CD4-positive, alpha-beta T cell treated with Interleukin-21 for 1 hour (primary cell): ENCODE data around the gene JAGN1.
"Not testable (repeated sequence)": the region's sequence is repeated elsewhere in the genome, so short reads cannot be mapped to it uniquely, and the experiment has no call there.

ENCODE experiments used
- DNase-seq: peaks from one replicate; pipeline ENCODE4 v3.0.0-alpha.2; 2020

JAGN1 gene

DNA sequence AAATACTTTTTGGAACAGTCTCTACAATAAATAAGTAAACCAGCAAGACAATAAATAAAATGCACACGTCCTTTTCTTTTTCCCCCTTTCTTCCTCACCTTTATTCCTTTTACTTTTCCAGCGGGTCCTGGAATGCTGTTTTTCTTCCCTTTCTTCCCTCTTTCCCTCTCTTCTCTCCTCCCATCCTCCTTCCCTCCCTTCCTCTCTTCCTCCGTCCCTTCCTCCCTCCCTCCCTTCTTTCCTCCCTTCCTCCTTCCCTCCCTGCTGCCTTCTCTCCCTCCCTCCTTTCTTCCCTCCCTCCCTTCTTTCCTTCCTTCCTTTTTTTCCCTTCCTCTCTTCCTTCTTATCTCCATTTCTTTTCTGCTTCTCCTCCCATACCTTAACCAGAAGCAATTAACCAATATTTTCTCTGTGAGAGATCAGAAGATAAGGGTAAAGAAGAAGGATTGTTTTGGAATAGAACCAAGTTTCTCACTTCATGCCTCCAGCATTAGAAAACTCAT is 8.9 kb downstream of the JAGN1 start:
- no peak for DNase-seq

DNA sequence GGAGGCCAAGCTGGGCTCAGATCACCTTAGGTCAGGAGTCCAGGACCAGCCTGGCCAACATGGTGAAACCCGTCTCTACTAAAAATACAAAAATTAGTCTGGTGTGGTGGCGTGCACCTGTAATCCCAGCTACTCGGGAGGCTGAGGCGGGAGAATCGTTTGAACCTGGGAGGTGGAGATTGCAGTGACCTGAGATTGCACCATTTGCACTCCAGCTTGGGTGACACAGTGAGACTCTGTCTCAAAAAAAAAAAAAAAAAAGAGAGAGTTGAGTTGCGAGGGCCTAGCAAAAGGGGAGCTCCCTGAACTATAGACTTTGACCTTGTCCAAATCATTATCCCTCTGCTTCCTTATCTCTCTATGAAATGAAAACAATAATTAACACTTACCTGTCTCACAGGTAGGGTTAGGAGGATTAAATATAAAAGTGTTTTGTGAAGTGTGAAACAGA is 10.6 kb downstream of the JAGN1 start:
- not testable (repeated sequence) for DNase-seq

DNA sequence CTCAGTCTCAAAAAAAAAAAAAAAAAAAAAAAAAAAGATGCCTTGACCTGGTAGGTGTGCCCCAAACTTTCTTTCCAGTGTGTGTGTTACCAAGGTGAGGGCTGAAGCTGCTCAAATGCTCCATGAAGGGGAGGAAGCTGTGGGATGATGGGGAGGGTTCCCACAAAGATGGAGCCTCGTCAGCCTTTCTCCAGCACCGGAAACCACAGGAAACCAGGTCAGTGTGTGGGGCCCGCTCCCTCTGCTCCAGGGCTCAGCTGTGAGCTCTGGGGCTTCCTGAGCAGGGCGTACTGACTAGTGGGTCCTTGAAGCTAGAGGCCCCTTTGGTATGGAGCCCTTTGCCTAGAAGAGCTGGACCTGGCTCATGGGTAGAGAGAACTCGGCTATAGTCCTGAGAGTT is 11.6 kb downstream of the JAGN1 start:
- DNase-seq = peak; percentile 45

DNA sequence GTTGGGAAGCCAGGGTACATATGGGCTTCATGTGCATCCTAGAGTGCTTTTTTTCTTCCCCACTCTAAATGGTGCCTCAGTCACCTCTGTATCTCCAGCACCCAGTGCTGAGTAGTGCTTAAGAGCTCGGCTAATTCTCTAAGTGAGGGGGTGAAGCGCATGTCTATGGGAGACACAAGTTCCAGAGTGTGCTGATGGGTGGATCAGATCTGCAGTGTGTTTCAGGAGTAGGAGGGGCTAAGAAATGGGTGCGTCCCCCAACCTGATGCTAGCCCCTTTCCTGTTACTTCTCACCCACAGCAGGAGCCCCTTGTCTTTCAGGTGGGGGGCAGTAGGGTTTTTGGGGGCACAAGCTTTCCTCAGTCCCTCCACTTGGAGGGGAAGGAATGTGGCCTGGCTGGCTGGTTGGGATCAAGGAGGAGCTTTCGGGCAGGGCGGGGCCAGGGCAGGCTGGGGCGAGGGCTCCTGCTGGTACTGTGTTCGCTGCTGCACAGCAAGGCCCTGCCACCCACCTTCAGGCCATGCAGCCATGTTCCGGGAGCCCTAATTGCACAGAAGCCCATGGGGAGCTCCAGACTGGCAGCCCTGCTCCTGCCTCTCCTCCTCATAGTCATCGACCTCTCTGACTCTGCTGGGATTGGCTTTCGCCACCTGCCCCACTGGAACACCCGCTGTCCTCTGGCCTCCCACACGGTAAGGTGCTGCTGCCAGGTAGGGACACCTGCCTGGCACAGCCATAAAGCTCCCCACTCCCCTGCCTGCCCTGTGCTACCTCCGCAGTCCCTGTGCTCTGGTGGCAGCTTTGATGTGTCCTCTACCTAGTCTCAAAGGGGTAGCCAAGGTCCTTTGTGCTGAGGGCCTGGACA is 12.2 kb downstream of the JAGN1 start, which contains the start of gene IL17RE:
IL17RE (plus strand) TSS at position 477 of the 866 bp plus-strand sequence; CDS start at position 562, 85 bp downstream.
- no peak for DNase-seq

DNA sequence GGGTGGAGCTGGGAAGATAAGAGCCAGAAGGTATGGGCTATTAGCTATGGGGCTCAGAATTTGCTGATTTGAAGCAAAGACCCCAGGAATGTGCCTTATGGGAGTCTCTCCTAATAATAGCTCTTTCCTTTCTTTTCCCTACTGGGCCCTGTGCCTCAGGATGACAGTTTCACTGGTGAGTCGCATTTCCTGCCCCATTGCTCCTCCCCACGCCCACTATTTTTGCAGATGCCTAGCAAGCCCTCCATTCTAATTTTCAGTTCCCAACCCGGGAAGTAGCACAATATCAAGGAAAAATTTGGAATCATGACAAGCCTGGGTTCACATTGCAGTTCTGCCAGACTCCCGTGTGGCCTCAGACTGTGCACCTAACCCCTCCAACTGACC is 12.8 kb downstream of the JAGN1 start:
- DNase-seq = no peak

DNA sequence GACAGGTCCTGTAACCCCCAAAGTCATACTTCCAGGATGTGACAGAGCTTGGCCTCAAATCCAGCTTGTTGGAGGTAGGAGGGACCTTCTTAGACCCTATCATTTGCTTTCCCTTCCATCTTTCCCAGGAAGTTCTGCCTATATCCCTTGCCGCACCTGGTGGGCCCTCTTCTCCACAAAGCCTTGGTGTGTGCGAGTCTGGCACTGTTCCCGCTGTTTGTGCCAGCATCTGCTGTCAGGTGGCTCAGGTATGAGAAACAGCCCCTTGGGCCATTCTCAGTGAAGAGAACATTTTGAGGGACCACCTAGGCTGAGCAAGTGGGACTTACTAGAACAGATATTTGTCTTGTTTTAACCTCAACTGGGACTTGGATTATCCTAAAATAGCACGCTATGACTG is 13.5 kb downstream of the JAGN1 start:
- DNase-seq = no peak

DNA sequence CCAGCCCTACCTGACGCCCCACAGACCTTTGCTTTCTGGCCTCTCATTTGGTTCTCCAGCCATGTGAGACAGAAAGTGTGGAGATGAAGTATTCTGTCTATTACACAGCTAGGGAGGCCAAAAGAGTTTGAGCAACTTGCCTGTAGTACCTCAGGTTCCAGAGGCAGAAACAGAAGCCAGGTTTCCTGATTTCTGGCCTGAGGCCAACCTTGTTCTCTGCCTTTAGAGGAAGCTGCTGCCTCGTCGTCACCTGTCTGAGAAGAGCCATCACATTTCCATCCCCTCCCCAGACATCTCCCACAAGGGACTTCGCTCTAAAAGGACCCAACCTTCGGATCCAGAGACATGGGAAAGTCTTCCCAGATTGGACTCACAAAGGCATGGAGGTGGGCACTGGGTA is 16.1 kb downstream of the JAGN1 start:
- no peak for DNase-seq

DNA sequence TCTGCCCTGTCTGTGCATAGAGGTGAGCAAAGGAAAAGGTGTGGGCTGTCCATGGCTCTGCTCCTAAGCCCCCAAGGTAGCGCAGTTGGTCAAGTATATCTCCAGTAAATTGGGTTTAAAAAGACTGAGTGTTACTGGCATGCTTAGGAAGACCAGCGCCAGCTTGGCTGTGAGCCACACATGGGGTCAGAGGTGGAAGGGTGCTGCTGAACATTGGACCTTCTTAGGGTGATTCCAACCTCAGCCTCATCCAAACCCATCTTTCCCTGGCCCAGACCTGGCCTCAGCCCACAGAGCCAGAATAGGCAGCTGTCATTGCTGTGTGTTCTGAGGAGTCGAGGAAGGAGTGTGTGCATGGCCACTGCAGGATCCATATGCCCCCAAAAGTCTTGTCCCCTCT is 17.9 kb downstream of the JAGN1 start:
- DNase-seq = no peak

DNA sequence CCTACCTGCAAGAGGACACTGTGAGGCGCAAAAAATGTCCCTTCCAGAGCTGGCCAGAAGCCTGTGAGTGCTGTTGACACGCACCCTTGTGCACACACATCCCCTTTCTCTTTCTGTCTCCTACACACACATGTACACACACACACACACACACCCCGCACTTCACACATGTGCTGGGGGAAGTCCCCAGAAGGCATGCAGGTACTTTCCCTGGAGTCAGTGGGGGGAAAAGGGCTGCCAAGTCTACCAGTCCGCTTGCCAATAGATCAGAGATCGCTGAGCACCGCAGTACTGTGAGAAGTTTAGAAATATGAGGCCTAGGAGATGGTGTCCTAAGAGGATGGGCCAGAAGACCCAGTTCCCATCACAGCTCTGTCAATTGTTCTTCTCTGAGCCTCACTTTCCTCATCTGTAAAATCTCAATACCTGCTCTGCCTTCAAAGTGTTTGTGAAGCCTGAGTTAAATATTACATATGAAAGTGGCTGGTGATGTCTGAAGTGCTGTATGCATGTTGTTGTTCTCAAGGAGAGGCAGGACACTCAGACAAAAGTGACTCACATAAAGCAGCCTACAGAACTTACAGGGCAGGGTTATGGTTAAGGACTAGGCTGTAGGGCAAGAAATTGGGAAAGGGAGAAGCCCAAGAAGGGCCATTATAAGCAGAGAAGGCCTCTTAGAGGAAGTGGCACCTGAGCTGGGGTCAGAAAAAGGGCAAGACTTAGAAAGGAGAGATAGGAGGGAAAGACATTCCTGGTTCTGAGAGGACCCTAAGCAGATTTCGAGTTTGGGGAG is 19.0 kb downstream of the JAGN1 start:
- DNase-seq = no peak

DNA sequence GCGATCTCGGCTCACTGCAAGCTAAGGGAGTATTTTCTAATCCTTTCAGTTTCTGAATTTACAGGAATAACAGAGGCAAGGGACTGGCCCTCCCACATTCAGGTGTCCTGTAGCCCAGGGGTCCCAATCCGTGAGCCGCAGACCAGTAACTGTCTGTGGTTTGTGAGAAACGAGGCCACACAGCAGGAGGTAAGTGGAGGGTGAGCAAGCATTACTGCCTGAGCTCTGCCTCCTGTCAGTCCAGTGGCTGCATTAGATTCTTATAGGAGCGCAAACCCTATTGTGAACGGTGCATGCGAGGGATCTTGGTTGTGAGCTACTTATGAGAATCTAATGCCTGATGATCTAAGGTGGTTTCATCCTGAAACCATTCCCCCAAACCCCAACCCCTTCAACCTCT is 21.5 kb downstream of the JAGN1 start:
- DNase-seq = no peak

DNA sequence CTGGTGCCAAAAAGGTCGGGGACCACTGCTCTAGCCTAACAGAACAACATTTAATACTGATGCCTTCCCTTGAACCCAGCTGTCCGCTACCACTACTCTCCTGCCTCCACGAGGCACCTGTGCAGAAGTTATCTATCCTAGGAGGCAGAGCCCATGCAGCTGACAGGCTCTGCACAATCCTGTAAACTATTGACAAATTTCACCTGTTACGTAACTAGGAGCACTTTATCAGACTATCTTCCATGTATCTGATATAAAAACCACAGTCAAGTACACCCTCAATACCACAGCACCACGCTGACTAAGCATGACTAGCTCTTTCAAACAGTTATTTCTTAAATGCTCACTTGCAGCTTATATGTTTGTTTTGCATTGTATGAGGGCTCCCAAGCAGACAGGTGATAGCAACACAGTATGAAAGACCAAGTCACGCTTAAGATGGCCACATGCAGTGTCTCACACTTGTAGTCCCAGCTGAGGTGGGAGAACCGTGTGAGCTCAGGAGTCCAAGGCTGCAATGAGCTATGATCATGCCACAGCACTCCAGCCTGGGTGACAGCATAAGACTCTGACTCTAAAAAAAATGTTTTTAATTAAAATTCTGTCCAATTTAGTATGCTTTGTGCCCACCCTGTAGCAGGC is 22.0 kb downstream of the JAGN1 start:
- peak; percentile 37 for DNase-seq

DNA sequence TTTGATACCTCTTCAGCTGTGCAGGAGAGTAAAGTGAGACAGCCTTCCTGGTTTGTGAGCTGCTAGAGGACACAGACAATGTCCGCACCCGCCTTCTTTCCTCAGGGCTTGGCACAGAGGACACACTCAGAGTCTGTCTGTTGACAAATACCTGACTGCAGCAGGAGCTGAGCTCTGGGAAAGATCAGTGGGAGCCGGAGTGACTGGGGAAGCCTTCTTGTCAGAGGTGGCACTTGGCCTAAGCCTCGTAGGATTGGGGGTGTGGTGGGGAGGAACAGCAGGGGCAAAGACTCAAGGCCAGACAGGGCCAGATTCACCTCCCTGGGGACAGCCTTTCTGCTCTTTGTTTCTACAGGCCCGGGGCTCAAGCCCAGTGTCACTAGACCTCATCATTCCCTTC is 23.2 kb downstream of the JAGN1 start:
- DNase-seq = no peak

DNA sequence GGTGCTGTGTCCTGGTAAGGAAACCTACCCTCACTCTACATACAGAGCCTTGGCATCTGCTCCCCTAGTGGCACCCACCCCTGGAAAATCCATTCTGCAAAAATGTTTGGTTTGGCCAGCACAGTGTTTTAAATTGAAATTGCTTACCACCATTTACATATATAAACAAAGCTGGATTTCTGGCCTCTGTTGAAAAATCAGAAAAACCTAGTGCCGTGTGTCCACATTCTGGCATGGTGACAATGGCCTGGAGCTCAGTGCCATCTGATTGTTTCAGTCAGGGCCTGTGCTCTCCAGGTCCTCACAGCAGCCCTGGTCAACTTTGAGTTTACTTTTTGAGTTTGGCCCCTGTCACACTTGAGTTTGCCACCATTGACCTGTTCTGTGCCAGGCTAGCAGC is 23.6 kb downstream of the JAGN1 start:
- no peak for DNase-seq

DNA sequence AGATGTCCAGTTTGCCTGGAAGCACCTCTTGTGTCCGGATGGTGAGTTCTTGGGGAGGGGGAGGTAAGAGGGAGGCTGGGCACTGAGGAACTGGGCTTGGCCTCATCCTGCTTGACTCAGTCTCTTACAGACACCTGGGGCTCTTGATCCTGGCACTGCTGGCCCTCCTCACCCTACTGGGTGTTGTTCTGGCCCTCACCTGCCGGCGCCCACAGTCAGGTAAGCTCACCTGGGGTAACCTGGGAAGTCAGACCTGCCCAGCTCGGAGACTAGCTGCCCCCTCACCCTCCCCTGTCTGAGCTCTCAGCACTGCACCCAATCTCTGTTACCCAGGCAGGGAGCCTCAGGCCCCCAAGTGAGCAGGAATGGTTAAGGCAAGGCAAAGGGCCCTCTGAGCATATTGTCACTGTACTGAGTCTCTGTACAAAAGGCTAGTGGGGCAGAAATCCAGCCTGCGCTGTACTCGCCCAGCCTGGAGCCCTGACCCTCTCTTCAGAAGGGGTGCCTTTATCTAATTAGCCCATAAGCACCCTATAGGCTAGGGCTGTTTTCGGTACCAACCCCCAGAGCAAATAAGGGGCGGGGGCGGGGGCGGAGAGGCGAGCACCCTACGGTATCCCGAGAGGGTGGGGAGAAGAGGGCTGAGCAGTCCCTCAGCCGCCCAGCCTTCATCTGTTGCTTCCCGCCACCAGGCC is 24.3 kb downstream of the JAGN1 start:
- no peak for DNase-seq

DNA sequence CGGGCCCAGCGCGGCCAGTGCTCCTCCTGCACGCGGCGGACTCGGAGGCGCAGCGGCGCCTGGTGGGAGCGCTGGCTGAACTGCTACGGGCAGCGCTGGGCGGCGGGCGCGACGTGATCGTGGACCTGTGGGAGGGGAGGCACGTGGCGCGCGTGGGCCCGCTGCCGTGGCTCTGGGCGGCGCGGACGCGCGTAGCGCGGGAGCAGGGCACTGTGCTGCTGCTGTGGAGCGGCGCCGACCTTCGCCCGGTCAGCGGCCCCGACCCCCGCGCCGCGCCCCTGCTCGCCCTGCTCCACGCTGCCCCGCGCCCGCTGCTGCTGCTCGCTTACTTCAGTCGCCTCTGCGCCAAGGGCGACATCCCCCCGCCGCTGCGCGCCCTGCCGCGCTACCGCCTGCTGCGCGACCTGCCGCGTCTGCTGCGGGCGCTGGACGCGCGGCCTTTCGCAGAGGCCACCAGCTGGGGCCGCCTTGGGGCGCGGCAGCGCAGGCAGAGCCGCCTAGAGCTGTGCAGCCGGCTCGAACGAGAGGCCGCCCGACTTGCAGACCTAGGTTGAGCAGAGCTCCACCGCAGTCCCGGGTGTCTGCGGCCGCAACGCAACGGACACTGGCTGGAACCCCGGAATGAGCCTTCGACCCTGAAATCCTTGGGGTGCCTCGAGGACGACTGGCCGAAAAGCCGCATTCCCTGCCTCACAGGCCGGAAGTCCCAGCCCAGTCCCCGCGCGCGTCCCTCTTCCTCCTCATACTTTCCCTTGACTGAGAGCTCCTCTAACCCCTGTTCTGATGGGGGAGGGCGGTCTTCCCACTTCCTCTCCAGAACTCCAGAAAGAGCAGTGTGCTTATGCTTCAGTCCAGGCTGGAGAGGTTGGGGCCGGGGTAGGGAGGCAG is 25.1 kb downstream of the JAGN1 start:
- peak; percentile 29 for DNase-seq

DNA sequence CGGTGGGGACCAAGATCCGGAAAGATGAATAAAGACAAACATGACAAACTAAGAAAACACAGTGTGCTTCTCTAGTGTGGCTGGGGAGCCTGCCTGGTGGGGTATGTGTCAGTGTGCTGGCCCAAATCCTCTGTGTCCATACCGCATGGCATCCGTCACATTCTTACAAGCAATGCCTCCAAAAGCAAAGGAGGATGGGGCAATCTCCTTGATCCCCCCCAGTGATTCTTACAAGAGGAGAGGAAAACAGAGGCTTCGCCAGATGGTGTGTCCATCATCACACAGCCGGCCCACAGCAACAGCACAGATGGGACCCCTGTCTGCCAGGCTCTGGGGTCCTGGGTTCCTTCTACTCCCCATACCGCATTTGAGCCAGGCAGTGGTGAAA is 25.9 kb downstream of the JAGN1 start:
- DNase-seq = no peak

DNA sequence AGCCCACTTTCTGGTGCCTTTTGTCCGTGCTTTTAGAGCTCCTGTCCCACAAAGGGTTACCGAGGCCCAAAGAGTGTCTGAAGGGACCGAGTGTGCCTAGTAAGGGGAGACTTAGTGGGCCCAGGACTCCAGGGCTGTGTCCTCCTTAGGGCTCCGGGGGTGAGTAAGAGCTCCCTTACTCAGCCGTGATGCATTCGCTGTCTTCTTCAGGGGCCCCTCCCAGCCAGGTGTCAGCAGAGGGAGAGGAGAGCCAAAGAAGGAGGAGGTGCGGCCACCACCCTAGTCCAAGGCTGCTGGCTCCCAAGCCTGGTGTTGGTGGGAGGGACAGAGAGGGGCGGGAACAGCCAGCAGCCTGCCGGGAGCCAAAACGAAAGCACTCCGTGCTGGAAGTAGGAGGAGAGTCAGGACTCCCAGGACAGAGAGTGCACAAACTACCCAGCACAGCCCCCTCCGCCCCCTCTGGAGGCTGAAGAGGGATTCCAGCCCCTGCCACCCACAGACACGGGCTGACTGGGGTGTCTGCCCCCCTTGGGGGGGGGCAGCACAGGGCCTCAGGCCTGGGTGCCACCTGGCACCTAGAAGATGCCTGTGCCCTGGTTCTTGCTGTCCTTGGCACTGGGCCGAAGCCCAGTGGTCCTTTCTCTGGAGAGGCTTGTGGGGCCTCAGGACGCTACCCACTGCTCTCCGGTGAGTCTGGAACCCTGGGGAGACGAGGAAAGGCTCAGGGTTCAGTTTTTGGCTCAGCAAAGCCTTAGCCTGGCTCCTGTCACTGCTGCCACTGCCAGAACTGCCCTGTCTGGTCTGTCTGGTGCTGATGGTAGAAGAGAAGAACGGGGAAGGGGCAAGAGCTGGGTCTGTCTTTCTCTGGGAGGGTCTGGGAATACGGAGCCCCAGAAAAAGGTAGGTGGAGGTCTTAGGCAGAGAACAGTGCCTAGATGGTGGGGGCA is 26.6 kb downstream of the JAGN1 start, which contains the start of gene IL17RC:
IL17RC (plus strand) TSS at position 365 of the 947 bp plus-strand sequence; CDS start at position 583, 218 bp downstream.
- no peak for DNase-seq

DNA sequence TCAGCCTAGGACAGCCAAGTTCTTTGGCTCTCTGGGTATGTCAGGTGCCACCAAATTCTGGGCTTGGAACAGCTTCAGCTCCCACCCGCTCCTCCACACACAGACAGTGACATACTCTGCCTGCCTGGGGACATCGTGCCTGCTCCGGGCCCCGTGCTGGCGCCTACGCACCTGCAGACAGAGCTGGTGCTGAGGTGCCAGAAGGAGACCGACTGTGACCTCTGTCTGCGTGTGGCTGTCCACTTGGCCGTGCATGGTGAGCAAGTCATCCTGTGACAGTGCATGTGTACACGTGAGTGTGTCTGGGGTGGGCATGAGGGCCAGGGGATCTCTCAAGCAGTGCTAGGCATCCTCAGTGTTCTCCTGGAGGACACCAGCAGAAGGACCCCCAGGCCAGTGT is 27.4 kb downstream of the JAGN1 start:
- DNase-seq = no peak

DNA sequence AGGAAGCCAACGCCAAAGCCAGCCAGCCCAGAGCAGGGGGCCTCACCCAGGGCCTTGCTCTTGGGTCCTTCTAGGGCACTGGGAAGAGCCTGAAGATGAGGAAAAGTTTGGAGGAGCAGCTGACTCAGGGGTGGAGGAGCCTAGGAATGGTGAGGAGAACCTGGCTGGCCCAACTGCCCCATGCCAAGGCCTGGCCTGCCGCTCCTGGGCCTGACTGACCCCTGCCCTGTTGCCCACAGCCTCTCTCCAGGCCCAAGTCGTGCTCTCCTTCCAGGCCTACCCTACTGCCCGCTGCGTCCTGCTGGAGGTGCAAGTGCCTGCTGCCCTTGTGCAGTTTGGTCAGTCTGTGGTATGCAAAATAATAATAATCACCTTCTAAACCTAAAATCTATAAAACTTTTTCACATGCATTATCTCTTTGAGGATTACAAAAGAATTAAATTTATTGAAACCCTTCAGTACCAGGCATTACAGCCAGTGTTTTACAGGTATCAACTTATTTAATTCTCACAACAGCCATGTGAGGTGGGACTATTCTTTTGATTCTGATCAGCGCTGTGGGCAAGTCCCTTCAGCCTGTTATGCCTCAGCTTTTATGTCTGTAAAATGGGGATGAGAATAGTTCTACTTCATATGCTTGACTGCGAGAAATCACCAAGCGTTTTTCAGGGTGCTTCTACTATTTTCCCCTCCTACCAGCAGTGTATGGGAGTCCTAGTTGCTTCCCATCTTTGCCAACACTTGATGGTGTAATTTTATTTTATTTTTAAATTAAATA is 28.0 kb downstream of the JAGN1 start:
- DNase-seq = no peak
